ENCODE results near the gene FRYL.

DNA sequence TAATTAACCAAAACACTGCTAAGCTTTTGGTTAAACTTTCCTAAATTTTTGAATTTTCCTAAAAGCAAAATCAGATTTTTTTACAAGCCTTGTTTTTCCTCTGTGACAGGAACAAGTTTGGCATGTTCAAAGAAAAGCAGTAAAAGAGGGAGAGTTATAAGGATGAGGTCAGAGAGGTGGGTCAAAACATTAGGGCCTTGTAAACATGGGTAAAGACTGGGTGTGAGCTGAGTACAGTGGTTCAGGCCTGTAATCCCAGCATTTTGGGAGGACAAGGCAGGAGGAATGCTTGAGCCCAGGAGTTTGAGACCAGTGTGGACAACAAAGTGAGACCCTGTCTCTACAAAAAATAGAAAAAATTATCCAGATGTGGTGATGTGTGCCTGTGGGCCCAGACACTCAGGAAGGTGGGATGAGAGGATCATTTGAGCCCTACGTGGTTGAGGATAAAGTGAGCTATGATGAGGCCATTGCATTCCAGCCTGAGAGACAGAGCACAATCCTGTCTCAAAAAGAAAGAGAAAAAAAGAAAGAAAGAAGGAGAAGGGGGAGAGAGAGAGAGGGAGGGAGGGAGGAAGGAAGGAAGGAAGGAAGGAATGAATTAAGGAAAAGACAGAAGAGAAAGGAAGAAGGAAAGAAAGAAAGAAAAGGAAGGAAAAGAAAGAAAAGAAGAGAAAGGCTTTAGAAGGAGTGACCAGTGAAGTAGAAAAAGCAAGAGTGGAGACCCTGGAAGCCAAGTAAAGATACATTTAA lies 17.0 kb upstream of the FRYL start:
- no peak for TF ChIP-seq CTCF (IDR thresholded peaks at IDR 0.05; ENCODE audit: control extremely low read depth in 1 of 3, insufficient read depth in 1 of 3, low read depth in 1 of 3, low read length in 3 of 3)
- no peak for TF ChIP-seq RAD21 (IDR thresholded peaks at IDR 0.05 in 1 of 2, conservative IDR thresholded peaks at IDR 0.05 in 1 of 2; ENCODE audit: low read depth in 2 of 2, low read length in 2 of 2)
- TF ChIP-seq EP300 (IDR thresholded peaks at IDR 0.05; ENCODE audit: borderline replicate concordance in 1 of 2, low read depth in 2 of 2, low read length in 2 of 2), result no peak

Data from H1 (cell line).